VCaP (cell line): ENCODE results near the gene GAK.

Source experiments
- H3K27ac ChIP-seq: fragments of 450-650 bp; 2 replicates; pipeline ENCODE4 v1.5.1; 2017
- CTCF ChIP-seq: fragments of 450-650 bp; conservative IDR thresholded peaks from 2 replicates; pipeline ENCODE4 v1.5.1; 2017; ENCODE audit warnings: mild to moderate bottlenecking, moderate library complexity

GAK gene

GRCh38 chr4:961351-962230 lies 29.5 kb upstream of the GAK start:
- no peak for TF ChIP-seq CTCF
- no peak overlapping the region for H3K27ac ChIP-seq

GRCh38 chr4:960636-961350 lies 28.7 kb upstream of the GAK start:
- no peak overlapping the region for H3K27ac ChIP-seq
- no peak for TF ChIP-seq CTCF

- no peak for TF ChIP-seq CTCF
- H3K27ac ChIP-seq, result no peak overlapping the region
Measured at GRCh38 chr4:960140-960635, 28.1 kb upstream of the GAK start.

- H3K27ac ChIP-seq, result no peak overlapping the region
- TF ChIP-seq CTCF, result no peak
Measured at GRCh38 chr4:959338-960139, 27.4 kb upstream of the GAK start.

- no peak for TF ChIP-seq CTCF
- no peak overlapping the region for H3K27ac ChIP-seq
Measured at GRCh38 chr4:958696-959337, 26.7 kb upstream of the GAK start.

GRCh38 chr4:958314-958665 lies 26.2 kb upstream of the GAK start:
- no peak for TF ChIP-seq CTCF
- H3K27ac ChIP-seq, result no peak overlapping the region
